GM12892 (cell line): Measurements from ENCODE around the gene MTUS2.

Experiments
- POLR2AphosphoS5 ChIP-seq: IDR thresholded peaks from 2 replicates; pipeline ENCODE4 v1.6.1; 2011; ENCODE audit warnings: low read depth, low read length, control low read depth
- TAF1 ChIP-seq: IDR thresholded peaks from 2 replicates; pipeline ENCODE4 v1.6.1; 2011; ENCODE audit warnings: low read depth, mild to moderate bottlenecking, control low read depth, low read length, borderline replicate concordance

DNA sequence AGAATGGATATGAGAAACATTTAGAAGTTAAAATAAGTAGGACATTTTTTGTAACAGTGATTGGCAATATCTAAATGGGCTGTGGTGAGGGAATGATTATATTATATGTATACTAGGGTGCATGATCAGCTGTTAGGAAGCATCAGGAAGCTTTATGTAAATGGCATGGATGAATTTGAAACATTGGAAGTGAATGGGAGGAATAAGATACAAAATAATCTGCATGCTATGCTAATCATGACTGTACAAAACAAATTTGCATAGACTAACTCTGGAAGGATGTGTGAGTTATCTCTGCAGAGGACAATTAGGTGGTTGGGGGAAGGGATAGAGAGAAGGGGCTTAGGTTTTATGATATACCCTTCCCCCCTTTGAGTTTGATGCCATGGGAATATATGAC, 156.5 kb downstream of the MTUS2 start:
- TF ChIP-seq POLR2AphosphoS5 (no peak), TAF1 (no peak)
